Activated CD8-positive, alpha-beta T cell treated with anti-CD3 and anti-CD28 coated beads, Interleukin-2, amount 10 ng/mL, durations not matched to agents 7 days and 5 days (primary cell): ENCODE measurements around the gene LMOD3. TPM values are rescaled to one million over a fixed set of nuclear protein-coding genes. Genes with fewer than 3 reads are reported as not detected.

Source experiments
- ATAC-seq: fragments of 150-1000 bp; cut with Tn5 transposase; one replicate; pipeline ENCODE4 v1.10.0; 2021; ENCODE audit warnings: moderate library complexity
- CTCF ChIA-PET: fragments of 350-600 bp; sonication (Branson Sonifier 250); formaldehyde crosslinking; loops from one replicate; lab custom pipeline; 2021; ENCODE audit warnings: antibody characterized with exemption; lab: Charles Lee
- POLR2A ChIA-PET: fragments of 350-600 bp; sonication (Branson Sonifier 250); formaldehyde crosslinking; loops from one replicate; lab custom pipeline; 2021; ENCODE audit warnings: antibody characterized with exemption; lab: Charles Lee
- DNase-seq: peaks from one replicate; pipeline ENCODE4 v3.0.0-alpha.2; 2020
- H3K27ac Mint-ChIP-seq: one replicate; pipeline ENCODE4 v1.8.0; 2021; ENCODE audit warnings: mild to moderate bottlenecking, mixed read lengths
- H3K27me3 Mint-ChIP-seq: one replicate; pipeline ENCODE4 v1.8.0; 2021; ENCODE audit warnings: low read depth, mixed read lengths
- H3K36me3 Mint-ChIP-seq: one replicate; pipeline ENCODE4 v1.8.0; 2021; ENCODE audit warnings: low read depth, mixed read lengths
- H3K4me1 Mint-ChIP-seq: one replicate; pipeline ENCODE4 v1.8.0; 2021; ENCODE audit warnings: low read depth, mixed read lengths
- H3K4me3 Mint-ChIP-seq: one replicate; pipeline ENCODE4 v1.8.0; 2021; ENCODE audit warnings: mild to moderate bottlenecking, mixed read lengths
- H3K9me3 Mint-ChIP-seq: one replicate; pipeline ENCODE4 v1.8.0; 2022; ENCODE audit warnings: mixed read lengths; ENCODE audit not compliant: insufficient read depth
- total RNA-seq, 2 experiments: library from RNA; stranded (reverse); gene quantifications; one replicate each; pipeline ENCODE4 v1.2.3, GENCODE V29; 2021

Gene LMOD3
- total RNA-seq, 2 experiments from 2014 or later = not detected

DNA sequence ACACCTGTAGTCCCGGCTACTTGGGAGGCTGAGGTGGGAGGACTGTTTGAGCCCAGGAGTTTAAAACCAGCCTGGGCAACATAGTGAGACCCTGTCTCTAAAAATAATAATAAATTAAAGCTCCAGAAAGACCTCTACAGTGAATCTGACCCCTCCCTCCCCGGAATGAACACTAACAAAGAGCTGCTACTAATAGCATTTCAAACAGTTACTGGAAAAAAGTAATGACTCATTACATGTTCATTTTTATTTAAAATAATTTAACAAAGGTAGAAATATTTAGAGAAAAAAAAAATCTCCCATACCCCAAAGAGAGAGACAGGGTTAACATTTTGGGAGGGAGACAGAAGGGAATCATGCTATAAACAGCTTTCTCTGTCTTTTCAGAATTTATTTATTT lies 40.0 kb downstream of the LMOD3 start:
- H3K36me3 Mint-ChIP-seq = peaks cover 38% of the 10 kb centered on the region
- DNase-seq = no peak
- ATAC-seq = no peak
- H3K27ac Mint-ChIP-seq = peak overlapping the region; percentile 89
- ChIA-PET CTCF (interaction anchor here (0.7 to 1.4 kb wide), 3 partner anchors 12 to 39 kb away, joined by 3 to 4 read pairs (median 3); no protein-coding TSS in a partner anchor), POLR2A (interaction anchor here (0.5 to 8.7 kb wide), 7 partner anchors 8 to 1056 kb away, joined by 3 to 83 read pairs (median 40); partner anchors contain the start of gene TMF1)
- peaks cover 60% of the 10 kb centered on the region for H3K4me1 Mint-ChIP-seq
- H3K4me3 Mint-ChIP-seq = peak overlapping the region; percentile 65
- H3K9me3 Mint-ChIP-seq = no peaks in the 10 kb centered on the region
- H3K27me3 Mint-ChIP-seq = no peaks in the 10 kb centered on the region

DNA sequence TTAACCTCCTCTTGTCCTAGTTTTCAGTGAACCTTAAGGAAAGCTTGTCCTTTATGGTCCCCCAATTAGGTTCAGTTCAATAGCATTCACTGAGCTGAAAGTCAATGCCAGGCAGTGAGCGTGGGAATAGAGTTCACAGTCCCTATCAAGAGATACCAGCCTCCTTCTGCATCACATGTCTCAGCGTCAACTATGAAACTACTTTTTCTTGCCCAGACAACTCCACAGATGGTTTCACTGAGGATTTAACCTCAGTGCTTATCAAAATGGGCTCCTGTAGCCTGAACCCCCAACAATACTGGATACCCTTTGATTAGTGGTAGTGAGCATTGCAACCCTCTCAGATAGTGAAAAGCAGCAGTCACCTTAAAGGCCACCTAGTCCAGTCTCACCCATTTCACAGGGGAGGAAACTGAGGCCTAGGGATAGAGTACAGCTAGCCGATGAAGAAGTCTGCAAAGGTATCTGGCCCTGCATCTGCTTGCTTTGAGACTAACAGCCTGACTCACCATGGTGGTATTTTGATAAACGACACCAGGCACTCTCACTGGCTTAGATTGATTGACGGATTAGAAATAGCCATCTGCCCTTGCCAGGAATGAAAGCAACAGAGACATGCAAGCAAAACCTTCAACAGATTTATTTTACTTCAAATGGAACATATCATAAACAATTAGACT lies 40.7 kb downstream of the LMOD3 start:
- CTCF ChIA-PET = interaction anchor here (0.9 to 1.4 kb wide), 3 partner anchors 11 to 117 kb away, joined by 3 to 4 read pairs (median 3); no protein-coding TSS in a partner anchor
- DNase-seq = no peak

DNA sequence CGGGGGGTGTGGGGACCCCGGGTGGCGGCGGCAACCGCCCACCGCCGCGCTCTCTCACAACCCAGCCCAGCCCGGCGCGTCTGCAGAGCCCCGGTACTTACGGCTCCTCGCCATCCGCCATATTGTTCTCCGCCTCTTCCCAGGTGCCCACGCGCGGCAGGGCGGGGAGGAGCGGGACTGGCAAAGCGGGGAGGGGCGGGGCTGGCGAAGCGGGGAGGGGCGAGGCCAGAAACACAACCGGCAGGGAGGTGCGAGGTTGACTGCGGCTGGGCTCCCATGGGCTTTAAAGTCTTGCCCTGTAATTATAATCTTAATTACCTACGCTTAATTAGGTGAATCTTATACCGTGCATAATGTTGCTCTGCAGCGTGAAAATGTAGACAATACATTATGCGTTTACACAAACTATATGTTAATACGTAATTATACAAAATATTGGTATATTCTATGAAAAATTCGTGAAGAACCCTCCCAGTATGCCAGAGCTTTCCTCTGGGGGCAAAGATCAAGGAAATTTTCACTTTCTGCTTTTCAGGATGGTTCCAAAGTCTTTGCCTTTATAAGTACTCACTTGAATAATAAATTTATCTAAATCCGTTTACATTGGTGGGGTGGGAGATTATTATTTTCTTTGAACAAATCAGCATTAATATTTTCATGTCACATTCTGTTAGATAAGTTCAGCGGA lies 42.0 kb downstream of the LMOD3 start, which contains the start of gene UBA3:
UBA3 (minus strand) TSS at position 133 of the 688 bp plus-strand sequence; CDS start at position 121, 12 bp downstream.
- DNase-seq = peak; percentile 94
- Mint-ChIP-seq H3K4me3 (peak within 1 kb of the TSS; percentile 81), H3K36me3 (peaks cover 33% of the 10 kb centered on the region), H3K27me3 (no peaks in the 10 kb centered on the region), H3K4me1 (peaks cover 71% of the 10 kb centered on the region), H3K9me3 (no peaks in the 10 kb centered on the region), H3K27ac (peak within 1 kb of the TSS; percentile 88)
- ChIA-PET CTCF (no interaction called here), POLR2A (interaction anchor here (1.0 to 8.7 kb wide), 9 partner anchors 9 to 119 kb away, joined by 3 to 50 read pairs (median 9); partner anchors contain the start of gene TMF1)
- peak; percentile 77 for ATAC-seq

More for the DNA sequence above, 40.7 kb downstream of the LMOD3 start:
- peaks cover 38% of the 10 kb centered on the region for H3K36me3 Mint-ChIP-seq
- peaks cover 64% of the 10 kb centered on the region for H3K4me1 Mint-ChIP-seq
- peak overlapping the region; percentile 88 for H3K27ac Mint-ChIP-seq
- no peaks in the 10 kb centered on the region for H3K9me3 Mint-ChIP-seq
- POLR2A ChIA-PET = interaction anchor here (0.5 to 8.7 kb wide), 6 partner anchors 9 to 30 kb away, joined by 3 to 83 read pairs (median 45); partner anchors contain the start of gene TMF1
- no peak for ATAC-seq
- peak overlapping the region; percentile 45 for H3K4me3 Mint-ChIP-seq
- H3K27me3 Mint-ChIP-seq = no peaks in the 10 kb centered on the region

DNA sequence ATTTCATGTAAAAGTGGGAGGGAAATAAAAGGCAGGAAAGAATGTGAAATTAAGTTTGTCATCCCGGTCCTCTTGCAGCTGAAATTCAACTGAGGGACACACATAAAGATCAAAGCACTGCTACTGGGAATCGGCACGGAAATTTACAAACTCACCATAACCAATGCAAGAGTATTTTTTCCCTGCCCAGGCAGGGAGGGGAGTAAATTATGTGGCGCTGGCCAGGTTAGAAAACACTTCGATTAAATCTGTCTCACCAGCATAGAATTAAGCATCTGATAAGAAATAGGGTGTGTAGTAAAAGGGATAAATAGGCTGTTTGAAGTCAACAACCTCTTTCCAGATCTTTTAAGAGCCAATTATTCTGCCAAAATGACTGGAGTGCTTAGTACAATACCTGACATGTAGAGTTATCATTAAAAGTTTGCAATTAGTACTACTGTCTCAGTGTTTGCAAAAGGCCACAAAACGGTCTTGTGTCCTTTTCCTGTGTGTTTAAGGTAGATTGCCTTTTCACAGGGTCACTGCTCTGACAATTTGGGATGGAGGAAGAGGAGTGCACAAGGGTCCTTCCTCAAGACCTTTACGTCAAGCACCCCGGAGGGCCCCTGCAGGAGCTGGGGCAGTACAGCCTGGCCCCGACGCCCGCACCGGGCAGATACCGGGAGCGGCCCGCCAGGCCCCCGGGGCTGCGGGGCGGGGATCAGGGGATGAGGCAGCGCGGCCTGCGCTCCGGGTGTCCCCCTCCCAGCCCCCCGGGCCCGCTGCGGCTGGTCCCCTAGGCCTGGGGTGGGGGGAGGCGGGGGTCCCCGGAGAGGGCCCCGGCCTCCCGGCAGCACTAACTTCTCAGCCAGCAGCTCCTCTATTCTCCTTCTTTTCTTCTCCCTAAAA lies 42.9 kb downstream of the LMOD3 start:
- peak; percentile 25 for ATAC-seq

DNA sequence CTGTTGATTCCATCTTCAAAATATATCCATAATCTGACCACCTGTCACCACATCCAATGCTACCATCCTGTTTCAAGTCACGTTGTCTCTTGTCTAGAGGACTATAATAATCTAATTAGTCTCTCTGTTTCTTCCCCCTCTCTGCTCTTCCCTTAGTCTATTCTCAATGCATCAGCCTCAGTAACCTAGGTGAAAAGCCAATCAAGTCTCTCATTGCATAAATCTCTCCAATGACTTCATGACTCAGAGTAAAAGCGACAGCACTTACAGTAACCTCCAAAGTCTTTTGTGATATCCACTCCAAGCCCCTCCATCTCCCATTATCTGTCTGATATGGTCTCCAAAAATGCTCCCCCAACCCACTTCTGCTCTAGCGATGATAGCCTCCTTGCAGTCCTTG lies 49.5 kb downstream of the LMOD3 start:
- no peak for ATAC-seq
- no peaks in the 10 kb centered on the region for H3K9me3 Mint-ChIP-seq
- CTCF ChIA-PET = no interaction called here
- POLR2A ChIA-PET = interaction anchor here (1.0 kb wide), 1 partner anchor 15 kb away, joined by 3 read pairs; no protein-coding TSS in a partner anchor
- peaks cover 57% of the 10 kb centered on the region for H3K36me3 Mint-ChIP-seq
- peaks cover 46% of the 10 kb centered on the region for H3K4me1 Mint-ChIP-seq
- no peak overlapping the region for H3K27ac Mint-ChIP-seq
- H3K27me3 Mint-ChIP-seq = no peaks in the 10 kb centered on the region
- no peak for DNase-seq
- H3K4me3 Mint-ChIP-seq = no peak overlapping the region

More for the DNA sequence above, 42.9 kb downstream of the LMOD3 start:
- Mint-ChIP-seq H3K27ac (peak overlapping the region; percentile 77), H3K4me3 (peak overlapping the region; percentile 81), H3K9me3 (no peaks in the 10 kb centered on the region), H3K36me3 (peaks cover 26% of the 10 kb centered on the region), H3K4me1 (peaks cover 69% of the 10 kb centered on the region), H3K27me3 (no peaks in the 10 kb centered on the region)
- CTCF ChIA-PET = interaction anchor here (2.8 kb wide), 1 partner anchor 15 kb away, joined by 11 read pairs; no protein-coding TSS in a partner anchor
- POLR2A ChIA-PET = interaction anchor here (1.0 to 8.7 kb wide), 10 partner anchors 8 to 120 kb away, joined by 3 to 50 read pairs (median 7); partner anchors contain the start of gene TMF1
- no peak for DNase-seq

DNA sequence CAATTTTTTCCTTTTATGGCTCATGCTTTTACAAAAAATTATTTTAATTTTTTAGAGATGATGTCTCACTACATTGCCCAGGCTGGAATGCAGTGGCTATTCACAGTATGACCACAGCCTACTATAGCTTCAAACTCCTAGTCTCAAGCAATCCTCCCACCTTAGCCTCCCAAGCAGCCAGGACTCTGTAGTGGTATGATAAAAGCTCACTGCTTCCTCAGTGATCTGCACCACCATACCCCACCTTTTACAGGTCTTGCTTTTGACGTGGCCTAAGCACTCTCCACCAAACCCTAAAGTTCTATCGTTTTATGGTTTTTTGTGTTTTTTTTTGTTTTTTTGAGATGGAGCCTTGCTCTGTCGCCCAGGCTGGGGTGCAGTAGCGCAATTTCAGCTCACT lies 56.3 kb downstream of the LMOD3 start:
- H3K4me1 Mint-ChIP-seq = peaks cover 50% of the 10 kb centered on the region
- no peak for DNase-seq
- ChIA-PET CTCF (interaction anchor here (0.8 to 2.9 kb wide), 3 partner anchors 12 to 55 kb away, joined by 3 to 11 read pairs (median 4); partner anchors contain the start of gene ARL6IP5), POLR2A (interaction anchor here (0.6 to 4.5 kb wide), 4 partner anchors 14 to 25 kb away, joined by 3 to 54 read pairs (median 20); partner anchors contain the start of genes ARL6IP5 and TMF1)
- ATAC-seq = peak; percentile 48
- H3K4me3 Mint-ChIP-seq = no peak overlapping the region
- H3K27me3 Mint-ChIP-seq = no peaks in the 10 kb centered on the region
- peak overlapping the region; percentile 81 for H3K27ac Mint-ChIP-seq
- no peaks in the 10 kb centered on the region for H3K9me3 Mint-ChIP-seq
- peaks cover 66% of the 10 kb centered on the region for H3K36me3 Mint-ChIP-seq

DNA sequence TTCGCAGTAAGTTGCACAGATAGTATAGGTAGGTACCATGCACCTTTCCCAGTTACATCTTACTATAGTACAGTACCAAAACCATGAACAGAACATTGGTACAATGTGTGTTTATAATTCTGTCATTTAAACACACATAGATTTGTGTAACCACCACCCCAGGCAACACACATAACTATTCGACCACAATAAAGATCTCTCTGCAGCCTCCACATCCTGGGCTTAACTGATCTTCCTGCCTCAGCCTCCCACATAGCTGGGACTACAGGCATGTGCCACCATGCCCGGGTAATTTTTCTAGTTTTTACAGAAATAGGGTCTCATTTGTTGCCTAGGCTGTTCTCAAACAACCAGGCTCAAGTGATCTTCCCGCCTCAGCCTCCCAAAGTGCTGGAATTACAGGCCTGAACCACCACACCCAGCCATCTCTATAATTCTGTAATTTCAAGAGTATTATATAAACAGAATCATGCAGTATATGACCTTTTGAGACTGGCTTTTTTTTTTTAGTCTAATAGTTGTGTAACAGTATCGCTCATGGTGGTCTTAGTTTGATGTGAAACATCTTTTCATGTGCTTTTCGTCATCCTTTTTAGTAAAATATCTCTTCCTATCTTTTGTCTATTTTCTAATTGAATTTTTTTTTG lies 57.0 kb downstream of the LMOD3 start:
- Mint-ChIP-seq H3K9me3 (no peaks in the 10 kb centered on the region), H3K4me1 (peaks cover 50% of the 10 kb centered on the region), H3K27me3 (no peaks in the 10 kb centered on the region), H3K27ac (peak overlapping the region; percentile 81), H3K36me3 (peaks cover 66% of the 10 kb centered on the region), H3K4me3 (peak overlapping the region; percentile 55)
- ChIA-PET CTCF (interaction anchor here (0.8 to 2.9 kb wide), 7 partner anchors 13 to 55 kb away, joined by 3 to 23 read pairs (median 7); partner anchors contain the start of genes ARL6IP5 and TMF1), POLR2A (interaction anchor here (0.8 to 4.5 kb wide), 5 partner anchors 13 to 27 kb away, joined by 3 to 54 read pairs (median 16); partner anchors contain the start of genes ARL6IP5, TMF1 and UBA3)
- DNase-seq (peak; percentile 55), ATAC-seq (peak; percentile 82)

DNA sequence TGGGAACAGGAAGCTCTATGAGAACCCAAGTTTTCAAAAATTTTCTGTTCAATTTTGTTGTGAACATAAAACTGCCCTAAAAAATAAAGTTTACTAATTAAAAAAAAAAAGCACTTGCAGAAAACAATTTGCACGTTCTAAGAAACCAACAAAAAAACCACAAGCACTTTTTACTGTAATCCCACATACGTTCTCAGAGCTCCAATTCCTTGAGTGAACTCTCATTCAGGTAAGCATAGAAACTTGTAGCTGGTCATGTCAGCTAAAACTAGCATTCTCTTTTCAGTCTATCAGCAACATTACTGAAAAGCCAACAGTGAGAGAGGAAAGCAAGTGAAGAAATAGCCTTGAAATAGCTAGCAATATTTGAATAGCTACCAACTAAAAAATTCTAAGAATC lies 58.8 kb downstream of the LMOD3 start:
- no peak for ATAC-seq
- peaks cover 73% of the 10 kb centered on the region for H3K36me3 Mint-ChIP-seq
- CTCF ChIA-PET = interaction anchor here (0.8 to 2.9 kb wide), 9 partner anchors 11 to 136 kb away, joined by 3 to 23 read pairs (median 4); partner anchors contain the start of genes ARL6IP5 and TMF1
- H3K27me3 Mint-ChIP-seq = no peaks in the 10 kb centered on the region
- H3K9me3 Mint-ChIP-seq = peaks cover 4% of the 10 kb centered on the region
- peak overlapping the region; percentile 55 for H3K4me3 Mint-ChIP-seq
- H3K4me1 Mint-ChIP-seq = peaks cover 60% of the 10 kb centered on the region
- POLR2A ChIA-PET = interaction anchor here (1.2 to 4.5 kb wide), 5 partner anchors 11 to 28 kb away, joined by 4 to 54 read pairs (median 16); partner anchors contain the start of genes ARL6IP5, TMF1 and UBA3
- H3K27ac Mint-ChIP-seq = peak overlapping the region; percentile 81
- no peak for DNase-seq

DNA sequence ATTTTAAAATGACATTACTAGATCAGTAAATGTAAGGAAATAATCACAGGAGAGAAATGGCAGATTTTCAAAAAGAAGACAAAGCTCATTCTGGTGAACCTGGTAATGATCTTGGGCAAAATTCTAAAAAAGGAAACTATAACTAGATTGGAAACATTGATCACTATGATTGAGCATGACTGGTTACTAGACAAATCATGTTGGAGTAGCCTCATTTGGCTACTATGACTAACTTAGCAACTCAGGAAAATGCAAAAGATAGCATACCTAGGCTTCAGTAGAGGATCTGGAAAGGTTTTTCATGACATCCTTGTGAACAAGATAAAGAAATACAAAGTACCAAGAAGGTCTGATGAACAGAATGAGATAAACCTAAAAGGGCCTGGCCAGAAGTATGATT lies 62.7 kb downstream of the LMOD3 start:
- peaks cover 4% of the 10 kb centered on the region for H3K9me3 Mint-ChIP-seq
- H3K27me3 Mint-ChIP-seq = no peaks in the 10 kb centered on the region
- peaks cover 59% of the 10 kb centered on the region for H3K4me1 Mint-ChIP-seq
- no peak for ATAC-seq
- ChIA-PET POLR2A (interaction anchor here (3.8 kb wide), 1 partner anchor 23 kb away, joined by 50 read pairs; the partner anchor contains the start of genes ARL6IP5 and UBA3), CTCF (interaction anchor here (0.7 to 2.8 kb wide), 2 partner anchors 32 to 247 kb away, joined by 3 to 9 read pairs; no protein-coding TSS in a partner anchor)
- H3K36me3 Mint-ChIP-seq = peaks cover 78% of the 10 kb centered on the region
- no peak overlapping the region for H3K4me3 Mint-ChIP-seq
- DNase-seq = no peak
- H3K27ac Mint-ChIP-seq = peak overlapping the region; percentile 90

DNA sequence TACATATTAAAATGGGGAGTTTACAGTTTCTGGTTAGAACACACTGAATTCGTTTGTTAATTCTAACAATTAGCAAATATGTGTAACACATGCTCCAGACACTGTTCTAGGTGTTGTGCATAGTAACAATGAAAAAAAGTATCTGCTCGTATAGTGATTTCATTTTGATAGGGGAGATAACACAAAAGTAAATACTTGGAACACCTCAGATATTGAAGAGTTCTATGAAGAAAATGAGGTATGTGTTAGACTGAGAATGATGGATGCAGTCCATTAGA lies 63.5 kb downstream of the LMOD3 start:
- POLR2A ChIA-PET = interaction anchor here (0.9 to 3.8 kb wide), 4 partner anchors 14 to 35 kb away, joined by 3 to 50 read pairs (median 6); partner anchors contain the start of genes ARL6IP5 and UBA3
- peak overlapping the region; percentile 41 for H3K4me3 Mint-ChIP-seq
- DNase-seq (no peak), ATAC-seq (peak; percentile 18)
- no peaks in the 10 kb centered on the region for H3K27me3 Mint-ChIP-seq
- H3K27ac Mint-ChIP-seq = peak overlapping the region; percentile 90
- H3K4me1 Mint-ChIP-seq = peaks cover 50% of the 10 kb centered on the region
- CTCF ChIA-PET = interaction anchor here (0.9 to 2.8 kb wide), 3 partner anchors 25 to 33 kb away, joined by 4 to 9 read pairs (median 4); no protein-coding TSS in a partner anchor
- H3K36me3 Mint-ChIP-seq = peaks cover 72% of the 10 kb centered on the region
- H3K9me3 Mint-ChIP-seq = peaks cover 4% of the 10 kb centered on the region
